Left ventricle myocardium inferior (tissue), 1 donor: ENCODE measurements around the gene RAD50. TPM values are rescaled to one million over a fixed set of nuclear protein-coding genes. Genes with fewer than 3 reads are reported as not detected.

Source experiments
- DNase-seq: peaks from one replicate; pipeline ENCODE4 v3.0.0-alpha.2; 2020
- H3K27ac ChIP-seq: fragments of 200-600 bp; replicated peaks from 2 replicates; pipeline ENCODE4 v1.8.0; 2021
- H3K27me3 ChIP-seq: fragments of 200-600 bp; 2 replicates; pipeline ENCODE4 v1.8.0; 2021; ENCODE audit warnings: low read depth
- H3K36me3 ChIP-seq: fragments of 200-600 bp; 2 replicates; pipeline ENCODE4 v1.8.0; 2021
- H3K4me1 ChIP-seq: fragments of 200-600 bp; 2 replicates; pipeline ENCODE4 v1.8.0; 2021
- H3K4me3 ChIP-seq: fragments of 200-600 bp; 2 replicates; pipeline ENCODE4 v1.8.0; 2021; ENCODE audit warnings: mild to moderate bottlenecking, moderate library complexity
- H3K9me3 ChIP-seq: fragments of 200-600 bp; replicated peaks from 2 replicates; pipeline ENCODE4 v1.8.0; 2021
- CTCF ChIP-seq: fragments of 200-600 bp; IDR thresholded peaks from 2 replicates; pipeline ENCODE4 v1.8.0; 2021; ENCODE audit warnings: antibody characterized with exemption, mild to moderate bottlenecking, borderline replicate concordance
- intact Hi-C: fragments of 100-400 bp; cut with micrococcal nuclease; formaldehyde crosslinking; loops from one replicate; pipeline ENCODE4 v1.11.0; 2022
- total RNA-seq: library from RNA; stranded (reverse); fragmentation: NEBNext Ultra II Directional; extraction: Animal tissue kit (Norgen Biotek cat#: 25700); gene quantifications from one replicate; pipeline ENCODE4 v1.2.1, GENCODE V29; 2021
- donor health status: DM: no; HTN: yes; CAD: no; lungs with severe emphysema.

RAD50 gene
- total RNA-seq, 1 donor from 2014 or later: 33.4 TPM

- DNase-seq: no peak
- TF ChIP-seq CTCF: no peak
- H3K9me3 ChIP-seq: no peaks in the 10 kb centered on the region
- intact Hi-C loops: no loop called here
- no peaks in the 10 kb centered on the region for H3K4me1 ChIP-seq
- H3K27me3 ChIP-seq: no peaks in the 10 kb centered on the region
- no peak overlapping the region for H3K27ac ChIP-seq
- H3K36me3 ChIP-seq: no peaks in the 10 kb centered on the region
- H3K4me3 ChIP-seq: no peak overlapping the region
Observed at GRCh38 chr5:132539716-132540115, 17.1 kb upstream of the RAD50 start.

GRCh38 chr5:132540149-132540548 lies 16.6 kb upstream of the RAD50 start:
- TF ChIP-seq CTCF: no peak
- Histone ChIP-seq H3K4me3 (no peak overlapping the region), H3K27me3 (no peaks in the 10 kb centered on the region), H3K9me3 (no peaks in the 10 kb centered on the region), H3K27ac (no peak overlapping the region), H3K36me3 (no peaks in the 10 kb centered on the region), H3K4me1 (no peaks in the 10 kb centered on the region)
- intact Hi-C loops: no loop called here
- DNase-seq: no peak

- no peak for DNase-seq
- no peaks in the 10 kb centered on the region for H3K36me3 ChIP-seq
- TF ChIP-seq CTCF: no peak
- H3K9me3 ChIP-seq: no peaks in the 10 kb centered on the region
- H3K4me1 ChIP-seq: no peaks in the 10 kb centered on the region
- no peak overlapping the region for H3K4me3 ChIP-seq
- intact Hi-C loops: no loop called here
- no peaks in the 10 kb centered on the region for H3K27me3 ChIP-seq
- H3K27ac ChIP-seq: no peak overlapping the region
Observed at GRCh38 chr5:132540764-132541163, 16.0 kb upstream of the RAD50 start.

GRCh38 chr5:132543472-132544201 lies 13.1 kb upstream of the RAD50 start, which contains the start of gene IL5:
IL5 (minus strand) TSS chr5:132543522; CDS start chr5:132543478, 44 bp downstream.
- no peak within 1 kb of the TSS for H3K27ac ChIP-seq
- no peak within 1 kb of the TSS for H3K4me3 ChIP-seq
- no peak for DNase-seq
- no peaks in the 10 kb centered on the region for H3K4me1 ChIP-seq
- no peaks in the 10 kb centered on the region for H3K36me3 ChIP-seq
- H3K9me3 ChIP-seq: no peaks in the 10 kb centered on the region
- H3K27me3 ChIP-seq: no peaks in the 10 kb centered on the region
- intact Hi-C loops: no loop called here
- no peak for TF ChIP-seq CTCF

GRCh38 chr5:132546108-132546507 lies 10.7 kb upstream of the RAD50 start:
- no peaks in the 10 kb centered on the region for H3K27me3 ChIP-seq
- TF ChIP-seq CTCF: no peak
- no peak overlapping the region for H3K4me3 ChIP-seq
- H3K4me1 ChIP-seq: no peaks in the 10 kb centered on the region
- no peak overlapping the region for H3K27ac ChIP-seq
- no peaks in the 10 kb centered on the region for H3K9me3 ChIP-seq
- DNase-seq: no peak
- no peaks in the 10 kb centered on the region for H3K36me3 ChIP-seq
- intact Hi-C loops: no loop called here
